ENCODE results near the gene DRICH1.
A peak's percentile ranks its signal among the peaks of the same experiment; 100 is the strongest.
"Not testable (repeated sequence)": the region's sequence is repeated elsewhere in the genome, so short reads cannot be mapped to it uniquely, and the experiment has no call there.

The DRICH1 gene

DNA sequence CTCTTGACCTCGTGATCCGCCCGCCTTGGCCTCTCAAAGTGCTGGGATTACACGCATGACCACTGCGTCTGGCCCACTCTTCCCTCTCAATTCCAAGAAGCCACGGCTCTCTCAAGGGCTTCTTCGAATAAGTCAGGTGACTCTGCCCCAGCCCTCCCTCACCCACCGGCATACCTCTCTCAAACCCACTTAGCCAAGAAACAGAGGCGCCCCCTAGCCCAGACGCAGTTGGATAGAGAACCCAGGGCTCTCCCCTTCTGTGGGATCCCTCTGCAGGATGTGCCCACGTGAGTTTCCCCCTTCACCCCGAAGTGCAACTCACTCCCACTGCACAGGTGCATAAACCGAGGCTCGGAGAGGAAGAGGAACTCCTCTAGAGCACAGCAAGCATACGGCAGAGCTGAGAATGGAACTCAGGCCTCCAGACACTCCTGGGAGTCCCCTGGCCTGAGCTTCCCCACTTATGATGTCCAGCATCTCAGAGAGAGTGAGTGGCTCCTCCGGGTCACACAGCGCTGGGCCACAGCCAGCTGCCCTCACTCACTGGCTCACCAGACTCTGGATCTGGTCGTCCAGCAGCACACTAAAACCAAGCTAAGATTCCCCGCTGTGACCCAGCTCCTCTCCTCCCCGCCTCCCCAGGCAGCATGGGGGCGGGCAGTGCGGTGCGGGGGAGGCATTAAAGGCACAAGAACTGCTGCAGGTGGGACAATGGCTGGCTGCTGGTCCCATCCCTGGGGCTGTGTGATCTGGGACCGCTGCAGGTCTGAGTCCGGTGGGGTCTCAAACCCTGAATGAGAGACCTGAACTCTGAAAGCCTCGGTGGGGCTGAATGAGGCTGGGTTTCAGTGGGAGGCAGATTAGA is 41.9 kb upstream of the DRICH1 start:
- DNase-seq (ENCODE audit: low read depth), result peak; percentile 53
- TF ChIP-seq, protein P1, sequence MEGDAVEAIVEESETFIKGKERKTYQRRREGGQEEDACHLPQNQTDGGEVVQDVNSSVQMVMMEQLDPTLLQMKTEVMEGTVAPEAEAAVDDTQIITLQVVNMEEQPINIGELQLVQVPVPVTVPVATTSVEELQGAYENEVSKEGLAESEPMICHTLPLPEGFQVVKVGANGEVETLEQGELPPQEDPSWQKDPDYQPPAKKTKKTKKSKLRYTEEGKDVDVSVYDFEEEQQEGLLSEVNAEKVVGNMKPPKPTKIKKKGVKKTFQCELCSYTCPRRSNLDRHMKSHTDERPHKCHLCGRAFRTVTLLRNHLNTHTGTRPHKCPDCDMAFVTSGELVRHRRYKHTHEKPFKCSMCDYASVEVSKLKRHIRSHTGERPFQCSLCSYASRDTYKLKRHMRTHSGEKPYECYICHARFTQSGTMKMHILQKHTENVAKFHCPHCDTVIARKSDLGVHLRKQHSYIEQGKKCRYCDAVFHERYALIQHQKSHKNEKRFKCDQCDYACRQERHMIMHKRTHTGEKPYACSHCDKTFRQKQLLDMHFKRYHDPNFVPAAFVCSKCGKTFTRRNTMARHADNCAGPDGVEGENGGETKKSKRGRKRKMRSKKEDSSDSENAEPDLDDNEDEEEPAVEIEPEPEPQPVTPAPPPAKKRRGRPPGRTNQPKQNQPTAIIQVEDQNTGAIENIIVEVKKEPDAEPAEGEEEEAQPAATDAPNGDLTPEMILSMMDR (conservative IDR thresholded peaks at IDR 0.05; ENCODE audit: low read depth, low read length), result no peak
- no peak overlapping the region for H3K4me3 ChIP-seq (ENCODE audit: low read depth, low read length)

- H3K4me3 ChIP-seq (ENCODE audit: low read depth, low read length), result no peak overlapping the region
- TF ChIP-seq, protein P1 (conservative IDR thresholded peaks at IDR 0.05; ENCODE audit: low read depth, low read length), result no peak
- no peak for DNase-seq (ENCODE audit: low read depth)
These were observed 41.0 kb upstream of the DRICH1 start for GRCh38 chr22:23673050-23673620.

DNA sequence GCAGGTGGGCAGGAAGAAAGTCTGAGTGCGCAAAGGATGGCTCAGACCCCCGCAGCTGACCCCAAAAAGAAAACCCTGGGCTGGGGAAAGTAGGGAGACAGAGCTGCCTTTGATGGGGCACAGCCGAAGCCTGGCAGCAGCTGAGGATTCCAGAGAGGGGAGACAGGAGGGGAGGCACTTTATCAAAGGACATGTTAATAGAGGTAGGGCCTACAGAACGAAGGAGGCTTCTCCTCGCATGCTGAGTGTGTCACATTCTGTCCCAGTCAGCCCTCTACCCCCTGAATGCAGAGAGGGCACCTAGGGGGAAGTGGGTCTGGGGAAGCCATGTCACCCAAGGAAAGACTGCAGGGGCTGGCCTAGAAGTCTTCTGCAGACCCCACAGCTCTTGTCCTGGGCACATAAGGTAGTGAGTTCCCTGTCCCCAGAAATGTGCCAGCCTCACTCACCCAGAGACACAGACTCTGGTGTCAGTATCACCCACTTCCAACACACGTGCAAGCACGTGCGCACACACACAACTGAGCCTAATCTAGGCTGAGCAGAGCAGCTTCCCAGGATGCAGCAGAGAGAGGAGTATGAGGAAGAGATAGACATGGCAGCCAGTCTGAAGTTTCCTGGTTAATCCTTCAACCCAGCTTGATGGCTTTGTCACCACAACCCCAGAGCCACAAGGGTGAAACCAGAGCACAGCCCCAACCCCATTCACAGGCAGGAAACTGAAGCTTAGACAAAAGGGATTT is 40.4 kb upstream of the DRICH1 start:
- H3K4me3 ChIP-seq (ENCODE audit: low read depth, low read length); DNase-seq (ENCODE audit: low read depth): not testable (repeated sequence)

DNA sequence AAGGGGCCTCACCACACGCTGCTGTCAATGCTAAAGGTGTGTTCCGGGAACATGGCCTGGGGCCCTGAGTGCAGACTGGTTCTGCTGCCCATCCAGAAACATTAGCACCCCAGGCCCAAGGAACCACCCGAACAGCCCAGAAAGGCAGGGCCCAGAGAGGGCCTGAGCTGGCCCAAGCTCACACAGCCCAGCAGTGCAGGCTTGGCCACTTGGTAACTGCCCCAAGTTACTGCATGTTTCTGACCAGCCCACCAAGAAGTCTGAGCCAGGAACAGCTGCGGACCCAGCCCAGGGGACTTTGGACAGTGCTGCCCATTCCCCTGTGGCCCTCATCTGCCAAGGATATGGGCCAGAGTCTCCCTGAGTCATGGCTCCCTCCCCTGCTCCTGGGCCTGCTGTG is 39.3 kb upstream of the DRICH1 start:
- not testable (repeated sequence) for H3K4me3 ChIP-seq (ENCODE audit: low read depth, low read length); DNase-seq (ENCODE audit: low read depth)

DNA sequence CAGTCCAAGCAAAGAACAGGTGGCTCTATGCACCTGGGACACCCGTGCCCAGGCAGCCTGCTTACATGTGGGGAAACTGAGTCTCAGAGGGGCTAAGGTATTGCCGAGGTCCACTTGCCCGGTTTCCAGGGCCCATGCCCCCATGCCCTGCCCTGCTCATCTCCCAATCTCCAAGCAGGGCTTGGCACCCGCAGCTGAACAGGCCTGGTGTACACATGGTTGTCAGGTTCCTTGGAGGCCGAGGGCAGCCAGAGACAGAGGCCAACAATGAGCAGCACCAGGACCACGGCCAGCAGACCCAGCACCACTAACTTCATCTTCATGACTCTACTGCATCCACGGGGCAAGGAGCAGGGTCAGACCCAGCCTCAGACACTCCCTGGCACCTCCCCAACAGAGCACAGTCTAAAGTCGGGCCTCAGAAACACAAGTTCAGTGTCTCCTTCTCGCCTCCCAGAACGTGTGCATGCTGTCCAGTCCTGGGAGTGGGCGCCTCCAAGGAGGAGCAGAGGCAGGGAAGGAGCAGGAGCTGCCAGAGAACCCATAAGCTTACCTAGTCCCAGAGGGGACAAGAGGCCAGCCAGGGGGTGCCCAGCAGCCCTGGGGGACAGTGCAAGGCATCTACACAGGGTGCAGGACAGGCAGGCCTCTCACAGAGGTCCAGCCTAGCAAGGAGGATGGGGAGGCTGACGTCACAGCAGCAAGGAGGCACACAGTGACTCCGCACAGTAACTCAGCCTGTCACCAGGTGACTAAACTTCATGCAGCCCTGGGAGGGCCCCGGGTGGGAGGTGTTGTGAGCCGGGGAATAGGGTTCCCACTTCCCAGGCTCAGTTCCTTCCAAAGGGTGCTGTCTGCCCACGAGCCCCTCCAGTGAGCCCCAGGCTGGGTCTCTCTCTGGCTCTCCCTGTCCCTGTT is 38.5 kb upstream of the DRICH1 start:
- no peak for DNase-seq (ENCODE audit: low read depth)
- H3K4me3 ChIP-seq (ENCODE audit: low read depth, low read length), result no peak overlapping the region
- TF ChIP-seq, protein P1 (conservative IDR thresholded peaks at IDR 0.05; ENCODE audit: low read depth, low read length), result no peak

DNA sequence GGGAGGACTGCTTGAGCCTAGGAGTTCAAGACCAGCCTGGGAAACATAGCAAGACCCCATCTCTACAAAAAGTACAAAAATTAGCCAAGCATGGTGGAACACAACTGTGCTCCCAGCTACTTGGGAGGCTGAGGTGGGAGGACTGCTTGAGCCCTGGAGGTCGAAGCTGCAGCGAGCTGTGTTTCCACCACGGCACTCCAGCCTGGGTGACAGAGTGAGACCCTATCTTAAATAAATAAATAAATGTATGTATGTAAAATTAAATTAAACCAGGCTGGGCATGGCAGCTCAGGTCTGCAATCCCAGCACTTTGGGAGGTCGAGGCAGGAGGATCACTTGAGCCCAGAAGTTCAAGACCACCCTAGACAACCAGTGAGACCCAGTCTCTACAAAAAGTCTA is 28.3 kb upstream of the DRICH1 start:
- not testable (repeated sequence) for DNase-seq (ENCODE audit: low read depth); H3K4me3 ChIP-seq (ENCODE audit: low read depth, low read length)

- no peak overlapping the region for H3K4me3 ChIP-seq (ENCODE audit: low read depth, low read length)
- TF ChIP-seq, protein P1 (conservative IDR thresholded peaks at IDR 0.05; ENCODE audit: low read depth, low read length), result no peak
- DNase-seq (ENCODE audit: low read depth), result no peak
These were observed 25.6 kb upstream of the DRICH1 start for GRCh38 chr22:23657727-23658126.
